GM23338 (cell line): Measurements from ENCODE around the gene ATP1A4. TPM values are rescaled to one million over a fixed set of nuclear protein-coding genes. Genes with fewer than 3 reads are reported as not detected.

Source experiments
- ATAC-seq: fragments of 200-7000 bp; cut with Tn5 transposase; 3 replicates; pipeline ENCODE4 v1.9.1; 2020
- DNase-seq: peaks from one replicate; pipeline ENCODE4 v3.0.0-alpha.2; 2015; ENCODE audit warnings: low spot score
- H2AFZ ChIP-seq: fragments of 200-600 bp; sonication (generic); 2 replicates; pipeline ENCODE4 v1.8.0; 2016; ENCODE audit warnings: antibody characterized with exemption, mild to moderate bottlenecking, moderate library complexity
- H3F3A ChIP-seq: fragments of 200-600 bp; sonication (generic); replicated peaks from 2 replicates; pipeline ENCODE4 v1.8.0; 2017; ENCODE audit warnings: antibody characterized with exemption, mixed run types, low read depth
- H3K27ac ChIP-seq: fragments of 200-600 bp; sonication (generic); 2 replicates; pipeline ENCODE4 v1.6.1; 2016; ENCODE audit warnings: low read depth
- H3K27me3 ChIP-seq: fragments of 200-600 bp; sonication (generic); 2 replicates; pipeline ENCODE4 v1.8.0; 2016; ENCODE audit warnings: mild to moderate bottlenecking, mixed run types, moderate library complexity; ENCODE audit not compliant: insufficient read depth
- H3K36me3 ChIP-seq: fragments of 200-600 bp; sonication (generic); 2 replicates; pipeline ENCODE4 v1.8.0; 2016; ENCODE audit warnings: mild to moderate bottlenecking; ENCODE audit not compliant: insufficient read depth
- H3K4me1 ChIP-seq: fragments of 200-600 bp; sonication (generic); 2 replicates; pipeline ENCODE4 v1.8.0; 2016; ENCODE audit warnings: mild to moderate bottlenecking, moderate library complexity; ENCODE audit not compliant: insufficient read depth
- H3K4me2 ChIP-seq: fragments of 200-600 bp; sonication (generic); 2 replicates; pipeline ENCODE4 v1.7.1; 2017; ENCODE audit warnings: mixed run types
- H3K4me3 ChIP-seq: fragments of 200-600 bp; sonication (generic); 2 replicates; pipeline ENCODE4 v1.6.1; 2016; ENCODE audit warnings: mixed run types
- H3K79me2 ChIP-seq: fragments of 200-600 bp; sonication (generic); replicated peaks from 2 replicates; pipeline ENCODE4 v1.8.0; 2017; ENCODE audit warnings: mild to moderate bottlenecking; ENCODE audit not compliant: insufficient read depth
- H3K9me2 ChIP-seq: fragments of 200-600 bp; sonication (generic); 2 replicates; pipeline ENCODE4 v1.8.0; 2017; ENCODE audit not compliant: insufficient read depth
- H4K20me1 ChIP-seq: fragments of 200-600 bp; sonication (generic); replicated peaks from 2 replicates; pipeline ENCODE4 v1.8.0; 2017; ENCODE audit warnings: mild to moderate bottlenecking; ENCODE audit not compliant: insufficient read depth
- H3K27ac Mint-ChIP-seq: 2 replicates; pipeline ENCODE4 v1.8.0; 2020; ENCODE audit warnings: inconsistent platforms, mild to moderate bottlenecking, moderate library complexity, mixed read lengths
- H3K27me3 Mint-ChIP-seq: 3 replicates; pipeline ENCODE4 v1.8.0; 2022; ENCODE audit warnings: low read depth, mild to moderate bottlenecking, moderate library complexity, mixed read lengths, inconsistent platforms; ENCODE audit not compliant: insufficient read depth, poor library complexity
- H3K36me3 Mint-ChIP-seq: 3 replicates; pipeline ENCODE4 v1.8.0; 2021; ENCODE audit warnings: low read depth, mild to moderate bottlenecking, inconsistent platforms, moderate library complexity, mixed read lengths
- H3K4me1 Mint-ChIP-seq: 3 replicates; pipeline ENCODE4 v1.8.0; 2020; ENCODE audit warnings: mild to moderate bottlenecking, inconsistent platforms, mixed read lengths
- H3K4me3 Mint-ChIP-seq: 3 replicates; pipeline ENCODE4 v1.8.0; 2021; ENCODE audit warnings: moderate library complexity, mild to moderate bottlenecking, inconsistent platforms, mixed read lengths
- H3K9me3 Mint-ChIP-seq: 3 replicates; pipeline ENCODE4 v1.8.0; 2020; ENCODE audit warnings: moderate library complexity, mild to moderate bottlenecking, inconsistent platforms, mixed read lengths
- CREB1 ChIP-seq: fragments of 250-450 bp; sonication (Bioruptor Pico); IDR thresholded peaks from 2 replicates; pipeline ENCODE4 v1.5.0; 2020; ENCODE audit warnings: low read depth, mild to moderate bottlenecking, moderate library complexity
- CTCF ChIP-seq, 2 experiments: fragments of 200-600 bp in 1 of 2; sonication (generic) in 1 of 2; conservative IDR thresholded peaks; 2 replicates each; pipeline versions ENCODE4 v1.5.1 to v1.6.1; 2016 to 2017; ENCODE audit warnings: antibody characterized with exemption in 2 of 2, low read depth in 2 of 2, mild to moderate bottlenecking in 2 of 2, moderate library complexity in 1 of 2
- EZH2 ChIP-seq: fragments of 200-600 bp; sonication (generic); IDR thresholded peaks from one replicate; pipeline ENCODE4 v1.8.0; 2017; ENCODE audit warnings: antibody characterized with exemption, mild to moderate bottlenecking, low read depth; ENCODE audit not compliant: unreplicated experiment
- EZH2phosphoT487 ChIP-seq: fragments of 200-600 bp; sonication (generic); IDR thresholded peaks from one replicate; pipeline ENCODE4 v1.8.1; 2018; ENCODE audit warnings: antibody characterized with exemption; ENCODE audit not compliant: unreplicated experiment
- JUNB ChIP-seq: IDR thresholded peaks from one replicate; pipeline ENCODE4 v1.6.1; 2016; ENCODE audit warnings: antibody characterized with exemption; ENCODE audit not compliant: unreplicated experiment
- NANOG ChIP-seq: IDR thresholded peaks from 2 replicates; pipeline ENCODE4 v1.6.1; 2016; ENCODE audit warnings: antibody characterized with exemption, borderline replicate concordance
- POLR2AphosphoS5 ChIP-seq: IDR thresholded peaks from 2 replicates; pipeline ENCODE4 v1.6.1; 2016; ENCODE audit warnings: antibody characterized with exemption, low read depth
- STAT1 ChIP-seq: IDR thresholded peaks from one replicate; pipeline ENCODE4 v1.6.1; 2016; ENCODE audit warnings: antibody characterized with exemption; ENCODE audit not compliant: unreplicated experiment
- ZNF114 ChIP-seq: fragments of 250-450 bp; sonication (Bioruptor Pico); IDR thresholded peaks from 2 replicates; pipeline ENCODE4 v1.5.0; 2020; ENCODE audit warnings: mild to moderate bottlenecking, moderate library complexity
- ZNF331 ChIP-seq: fragments of 250-450 bp; sonication (Bioruptor Pico); IDR thresholded peaks from 2 replicates; pipeline ENCODE4 v1.5.0; 2020; ENCODE audit warnings: low read depth, mild to moderate bottlenecking, moderate library complexity
- polyA plus RNA-seq: library from polyadenylated mRNA; unstranded; fragments of >200 nt; fragmentation: Nextera tagmentation; extraction: Ambion mirVana; gene quantifications from 2 replicates; pipeline ENCODE4 v1.2.1, GENCODE V29; 2016
- total RNA-seq: library from RNA; depleted of rRNA; stranded (reverse); fragments of >200 nt; shearing (Covaris generic); gene quantifications from 2 replicates; pipeline ENCODE4 v1.2.3, GENCODE V29; 2014
- TF ChIP-seq, protein P1 (sequence below): IDR thresholded peaks from 2 replicates; pipeline ENCODE4 v1.6.1; 2016; ENCODE audit warnings: antibody characterized with exemption
- TF ChIP-seq, protein P2 (sequence below): fragments of 250-450 bp; sonication (Bioruptor Pico); IDR thresholded peaks from 2 replicates; pipeline ENCODE4 v1.5.0; 2020; ENCODE audit warnings: mild to moderate bottlenecking, moderate library complexity
- TF ChIP-seq, protein P3 (sequence below): IDR thresholded peaks from one replicate; pipeline ENCODE4 v1.6.1; 2018; ENCODE audit warnings: antibody characterized with exemption; ENCODE audit not compliant: unreplicated experiment

The ATP1A4 gene
- total and polyA plus RNA-seq, 2 experiments from 2014 or later = 0.27 to 0.63 TPM

DNA sequence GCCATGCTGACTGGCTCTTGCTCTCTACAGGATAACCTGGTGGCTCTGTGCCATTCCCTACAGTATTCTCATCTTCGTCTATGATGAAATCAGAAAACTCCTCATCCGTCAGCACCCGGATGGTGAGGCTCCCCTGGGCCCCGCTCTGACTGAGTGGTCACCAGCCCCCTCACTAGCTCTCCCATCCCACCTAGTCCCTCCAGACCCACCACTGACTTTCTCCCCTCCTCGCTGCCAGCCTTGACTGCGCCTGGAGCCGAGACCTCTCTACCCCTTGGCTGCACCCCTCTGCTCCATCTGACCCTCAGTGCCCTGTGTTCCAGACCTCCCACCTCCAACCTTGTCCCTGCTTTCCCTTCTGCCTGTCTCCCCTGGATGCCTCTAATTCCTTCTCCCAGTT is 34.8 kb downstream of the ATP1A4 start:
- Histone ChIP-seq H4K20me1 (no peaks in the 10 kb centered on the region), H3K4me2 (no peak overlapping the region), H3K27ac (no peak overlapping the region), H3K4me3 (no peak overlapping the region), H3K9me2 (peaks cover 6% of the 10 kb centered on the region), H3F3A (no peaks in the 10 kb centered on the region), H2AFZ (no peak overlapping the region), H3K27me3 (no peaks in the 10 kb centered on the region), H3K36me3 (no peaks in the 10 kb centered on the region), H3K4me1 (peaks cover 20% of the 10 kb centered on the region), H3K79me2 (no peaks in the 10 kb centered on the region)
- Mint-ChIP-seq H3K27me3 (peaks cover 2% of the 10 kb centered on the region), H3K9me3 (no peaks in the 10 kb centered on the region), H3K27ac (no peak overlapping the region), H3K36me3 (no peaks in the 10 kb centered on the region; the same call in 2 of the 3 replicates), H3K4me3 (no peak overlapping the region), H3K4me1 (peaks cover 13% of the 10 kb centered on the region)
- no peak for ATAC-seq
- TF ChIP-seq EZH2 (no peak), ZNF331 (CRISPR knock-in tag) (no peak), CTCF (conservative IDR thresholded peaks at IDR 0.05; ENCODE audit: low read depth in 2 of 2) (no peak), ZNF114 (CRISPR knock-in tag) (no peak), POLR2AphosphoS5 (no peak), NANOG (no peak), EZH2phosphoT487 (no peak), JUNB (no peak), CREB1 (CRISPR knock-in tag) (no peak), STAT1 (no peak)
- TF ChIP-seq, protein P1, sequence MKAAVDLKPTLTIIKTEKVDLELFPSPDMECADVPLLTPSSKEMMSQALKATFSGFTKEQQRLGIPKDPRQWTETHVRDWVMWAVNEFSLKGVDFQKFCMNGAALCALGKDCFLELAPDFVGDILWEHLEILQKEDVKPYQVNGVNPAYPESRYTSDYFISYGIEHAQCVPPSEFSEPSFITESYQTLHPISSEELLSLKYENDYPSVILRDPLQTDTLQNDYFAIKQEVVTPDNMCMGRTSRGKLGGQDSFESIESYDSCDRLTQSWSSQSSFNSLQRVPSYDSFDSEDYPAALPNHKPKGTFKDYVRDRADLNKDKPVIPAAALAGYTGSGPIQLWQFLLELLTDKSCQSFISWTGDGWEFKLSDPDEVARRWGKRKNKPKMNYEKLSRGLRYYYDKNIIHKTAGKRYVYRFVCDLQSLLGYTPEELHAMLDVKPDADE = no peak
- TF ChIP-seq, protein P2, sequence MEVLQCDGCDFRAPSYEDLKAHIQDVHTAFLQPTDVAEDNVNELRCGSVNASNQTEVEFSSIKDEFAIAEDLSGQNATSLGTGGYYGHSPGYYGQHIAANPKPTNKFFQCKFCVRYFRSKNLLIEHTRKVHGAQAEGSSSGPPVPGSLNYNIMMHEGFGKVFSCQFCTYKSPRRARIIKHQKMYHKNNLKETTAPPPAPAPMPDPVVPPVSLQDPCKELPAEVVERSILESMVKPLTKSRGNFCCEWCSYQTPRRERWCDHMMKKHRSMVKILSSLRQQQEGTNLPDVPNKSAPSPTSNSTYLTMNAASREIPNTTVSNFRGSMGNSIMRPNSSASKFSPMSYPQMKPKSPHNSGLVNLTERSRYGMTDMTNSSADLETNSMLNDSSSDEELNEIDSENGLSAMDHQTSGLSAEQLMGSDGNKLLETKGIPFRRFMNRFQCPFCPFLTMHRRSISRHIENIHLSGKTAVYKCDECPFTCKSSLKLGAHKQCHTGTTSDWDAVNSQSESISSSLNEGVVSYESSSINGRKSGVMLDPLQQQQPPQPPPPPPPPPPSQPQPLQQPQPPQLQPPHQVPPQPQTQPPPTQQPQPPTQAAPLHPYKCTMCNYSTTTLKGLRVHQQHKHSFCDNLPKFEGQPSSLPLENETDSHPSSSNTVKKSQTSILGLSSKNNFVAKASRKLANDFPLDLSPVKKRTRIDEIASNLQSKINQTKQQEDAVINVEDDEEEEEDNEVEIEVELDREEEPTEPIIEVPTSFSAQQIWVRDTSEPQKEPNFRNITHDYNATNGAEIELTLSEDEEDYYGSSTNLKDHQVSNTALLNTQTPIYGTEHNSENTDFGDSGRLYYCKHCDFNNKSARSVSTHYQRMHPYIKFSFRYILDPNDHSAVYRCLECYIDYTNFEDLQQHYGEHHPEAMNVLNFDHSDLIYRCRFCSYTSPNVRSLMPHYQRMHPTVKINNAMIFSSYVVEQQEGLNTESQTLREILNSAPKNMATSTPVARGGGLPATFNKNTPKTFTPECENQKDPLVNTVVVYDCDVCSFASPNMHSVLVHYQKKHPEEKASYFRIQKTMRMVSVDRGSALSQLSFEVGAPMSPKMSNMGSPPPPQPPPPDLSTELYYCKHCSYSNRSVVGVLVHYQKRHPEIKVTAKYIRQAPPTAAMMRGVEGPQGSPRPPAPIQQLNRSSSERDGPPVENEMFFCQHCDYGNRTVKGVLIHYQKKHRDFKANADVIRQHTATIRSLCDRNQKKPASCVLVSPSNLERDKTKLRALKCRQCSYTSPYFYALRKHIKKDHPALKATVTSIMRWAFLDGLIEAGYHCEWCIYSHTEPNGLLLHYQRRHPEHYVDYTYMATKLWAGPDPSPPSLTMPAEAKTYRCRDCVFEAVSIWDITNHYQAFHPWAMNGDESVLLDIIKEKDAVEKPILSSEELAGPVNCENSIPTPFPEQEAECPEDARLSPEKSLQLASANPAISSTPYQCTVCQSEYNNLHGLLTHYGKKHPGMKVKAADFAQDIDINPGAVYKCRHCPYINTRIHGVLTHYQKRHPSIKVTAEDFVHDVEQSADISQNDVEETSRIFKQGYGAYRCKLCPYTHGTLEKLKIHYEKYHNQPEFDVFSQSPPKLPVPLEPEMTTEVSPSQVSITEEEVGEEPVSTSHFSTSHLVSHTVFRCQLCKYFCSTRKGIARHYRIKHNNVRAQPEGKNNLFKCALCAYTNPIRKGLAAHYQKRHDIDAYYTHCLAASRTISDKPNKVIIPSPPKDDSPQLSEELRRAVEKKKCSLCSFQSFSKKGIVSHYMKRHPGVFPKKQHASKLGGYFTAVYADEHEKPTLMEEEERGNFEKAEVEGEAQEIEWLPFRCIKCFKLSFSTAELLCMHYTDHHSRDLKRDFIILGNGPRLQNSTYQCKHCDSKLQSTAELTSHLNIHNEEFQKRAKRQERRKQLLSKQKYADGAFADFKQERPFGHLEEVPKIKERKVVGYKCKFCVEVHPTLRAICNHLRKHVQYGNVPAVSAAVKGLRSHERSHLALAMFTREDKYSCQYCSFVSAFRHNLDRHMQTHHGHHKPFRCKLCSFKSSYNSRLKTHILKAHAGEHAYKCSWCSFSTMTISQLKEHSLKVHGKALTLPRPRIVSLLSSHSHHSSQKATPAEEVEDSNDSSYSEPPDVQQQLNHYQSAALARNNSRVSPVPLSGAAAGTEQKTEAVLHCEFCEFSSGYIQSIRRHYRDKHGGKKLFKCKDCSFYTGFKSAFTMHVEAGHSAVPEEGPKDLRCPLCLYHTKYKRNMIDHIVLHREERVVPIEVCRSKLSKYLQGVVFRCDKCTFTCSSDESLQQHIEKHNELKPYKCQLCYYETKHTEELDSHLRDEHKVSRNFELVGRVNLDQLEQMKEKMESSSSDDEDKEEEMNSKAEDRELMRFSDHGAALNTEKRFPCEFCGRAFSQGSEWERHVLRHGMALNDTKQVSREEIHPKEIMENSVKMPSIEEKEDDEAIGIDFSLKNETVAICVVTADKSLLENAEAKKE (CRISPR knock-in tag) = no peak
- TF ChIP-seq, protein P3, sequence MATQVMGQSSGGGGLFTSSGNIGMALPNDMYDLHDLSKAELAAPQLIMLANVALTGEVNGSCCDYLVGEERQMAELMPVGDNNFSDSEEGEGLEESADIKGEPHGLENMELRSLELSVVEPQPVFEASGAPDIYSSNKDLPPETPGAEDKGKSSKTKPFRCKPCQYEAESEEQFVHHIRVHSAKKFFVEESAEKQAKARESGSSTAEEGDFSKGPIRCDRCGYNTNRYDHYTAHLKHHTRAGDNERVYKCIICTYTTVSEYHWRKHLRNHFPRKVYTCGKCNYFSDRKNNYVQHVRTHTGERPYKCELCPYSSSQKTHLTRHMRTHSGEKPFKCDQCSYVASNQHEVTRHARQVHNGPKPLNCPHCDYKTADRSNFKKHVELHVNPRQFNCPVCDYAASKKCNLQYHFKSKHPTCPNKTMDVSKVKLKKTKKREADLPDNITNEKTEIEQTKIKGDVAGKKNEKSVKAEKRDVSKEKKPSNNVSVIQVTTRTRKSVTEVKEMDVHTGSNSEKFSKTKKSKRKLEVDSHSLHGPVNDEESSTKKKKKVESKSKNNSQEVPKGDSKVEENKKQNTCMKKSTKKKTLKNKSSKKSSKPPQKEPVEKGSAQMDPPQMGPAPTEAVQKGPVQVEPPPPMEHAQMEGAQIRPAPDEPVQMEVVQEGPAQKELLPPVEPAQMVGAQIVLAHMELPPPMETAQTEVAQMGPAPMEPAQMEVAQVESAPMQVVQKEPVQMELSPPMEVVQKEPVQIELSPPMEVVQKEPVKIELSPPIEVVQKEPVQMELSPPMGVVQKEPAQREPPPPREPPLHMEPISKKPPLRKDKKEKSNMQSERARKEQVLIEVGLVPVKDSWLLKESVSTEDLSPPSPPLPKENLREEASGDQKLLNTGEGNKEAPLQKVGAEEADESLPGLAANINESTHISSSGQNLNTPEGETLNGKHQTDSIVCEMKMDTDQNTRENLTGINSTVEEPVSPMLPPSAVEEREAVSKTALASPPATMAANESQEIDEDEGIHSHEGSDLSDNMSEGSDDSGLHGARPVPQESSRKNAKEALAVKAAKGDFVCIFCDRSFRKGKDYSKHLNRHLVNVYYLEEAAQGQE = no peak
- no peak for DNase-seq
